Activated CD4-positive, alpha-beta T cell treated with anti-CD3 and anti-CD28 coated beads, Interleukin-2, Interleukin-6, amounts not matched to agents 100 ng/mL and 50 ng/mL, durations not matched to agents 16 hours and 8 hours (primary cell): Measurements from ENCODE around the gene MAT2B.

Experiments
- DNase-seq: peaks from one replicate; pipeline ENCODE4 v3.0.0-alpha.2; 2020

The MAT2B gene

DNA sequence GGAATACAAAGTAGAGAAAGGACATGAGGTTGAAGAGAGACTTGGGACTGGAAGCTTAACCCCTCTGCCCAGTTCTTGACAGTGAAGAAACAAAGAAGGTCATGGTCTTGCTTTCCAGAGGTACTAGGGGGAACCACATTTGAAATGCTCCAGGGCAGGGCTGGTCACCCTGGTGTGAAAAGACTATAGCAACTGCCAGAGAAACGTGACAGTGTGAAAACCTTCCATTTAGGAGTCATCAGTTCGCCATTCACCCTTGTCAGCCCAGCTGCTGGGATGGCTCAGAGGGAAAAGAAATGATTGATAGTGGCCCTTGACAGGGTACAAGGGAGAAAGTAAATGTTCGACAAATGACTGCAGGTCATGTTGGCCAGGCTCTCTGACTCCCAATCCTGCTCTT is 56.7 kb downstream of the MAT2B start:
- DNase-seq = no peak

DNA sequence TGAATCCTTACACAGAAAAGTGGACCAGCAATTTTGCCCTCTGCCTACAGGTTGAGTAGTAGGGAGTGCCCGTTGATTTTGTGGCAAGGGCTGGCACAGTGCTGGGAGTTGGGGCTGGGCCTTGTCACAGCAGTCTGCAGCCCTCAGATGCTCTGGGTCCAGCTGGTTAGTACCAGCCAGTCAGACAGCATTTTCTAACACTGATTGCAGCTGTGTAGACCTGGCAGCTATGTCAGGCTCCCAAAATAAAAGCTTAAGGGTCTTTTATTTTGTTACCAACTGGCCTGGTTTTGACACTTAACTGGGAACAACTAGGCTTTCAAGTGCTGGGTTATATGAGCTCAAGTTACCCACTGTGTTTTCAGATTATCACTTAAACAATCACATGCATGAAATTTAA is 57.7 kb downstream of the MAT2B start:
- DNase-seq = no peak

DNA sequence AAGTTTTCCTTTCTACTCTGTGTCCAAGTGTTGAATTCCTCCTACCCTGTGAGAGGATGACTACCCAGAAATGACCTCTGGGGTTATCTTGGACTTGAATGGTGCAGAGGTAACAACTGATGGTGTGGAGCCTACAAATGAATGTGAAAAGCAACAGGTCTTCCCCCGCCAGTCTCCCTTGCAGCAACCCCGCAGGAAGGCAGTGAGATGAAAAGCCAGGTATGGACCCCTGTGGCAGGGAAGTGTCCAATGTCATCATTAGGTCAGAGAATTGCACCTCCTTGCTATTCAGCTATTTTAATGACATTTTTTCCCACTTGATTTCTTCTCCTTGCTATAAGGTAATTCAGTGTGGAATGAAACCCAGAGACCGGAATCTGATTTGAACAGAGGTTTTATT is 58.5 kb downstream of the MAT2B start:
- DNase-seq = no peak

DNA sequence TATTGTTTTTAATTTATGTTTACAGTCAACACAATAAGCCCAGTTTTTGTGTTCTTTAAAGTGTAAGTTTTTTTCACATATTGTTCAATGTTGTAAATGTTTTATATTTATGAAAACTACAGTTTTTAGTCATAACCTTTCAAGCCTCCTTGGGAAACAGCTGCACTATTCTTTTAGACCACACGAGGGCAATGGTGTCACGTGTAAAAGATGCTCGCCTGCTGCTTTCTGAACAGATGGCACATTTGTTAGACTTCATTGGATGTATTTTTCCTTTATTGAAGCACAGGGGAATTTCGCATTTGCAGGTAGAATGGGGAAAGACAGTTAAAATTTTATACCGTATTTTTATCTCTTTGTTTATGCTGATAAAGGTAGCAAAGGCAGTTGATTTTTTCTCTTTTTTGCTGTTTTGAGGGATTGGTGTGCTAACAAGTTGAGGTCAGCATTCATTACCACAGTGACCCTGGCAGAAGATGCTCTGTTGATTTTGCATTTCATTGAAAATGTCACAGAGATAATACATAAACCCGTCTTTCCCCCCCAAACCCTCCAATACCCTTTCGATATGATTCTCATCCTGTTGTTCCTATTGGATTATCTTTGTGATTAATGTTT is 59.0 kb downstream of the MAT2B start:
- DNase-seq = peak; percentile 78

DNA sequence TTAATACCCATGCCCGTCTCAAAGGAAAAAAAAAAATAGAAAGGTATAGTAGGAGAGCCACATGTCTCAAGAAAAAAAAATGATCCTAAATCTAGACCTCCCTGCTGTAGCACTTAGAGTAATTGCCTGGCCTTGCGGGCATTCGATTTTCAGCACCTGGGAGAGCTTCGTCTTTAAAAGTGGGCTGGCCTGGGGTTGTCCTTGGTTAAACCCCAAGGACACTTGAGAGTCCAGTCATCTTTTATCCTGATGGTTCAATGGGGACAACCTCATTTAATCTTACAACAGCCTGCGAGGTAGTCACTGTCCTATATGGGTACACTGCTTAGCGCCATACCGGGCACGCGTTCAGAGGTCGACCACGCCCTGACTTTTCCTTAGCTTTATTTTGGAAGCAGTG is 60.1 kb downstream of the MAT2B start:
- no peak for DNase-seq

DNA sequence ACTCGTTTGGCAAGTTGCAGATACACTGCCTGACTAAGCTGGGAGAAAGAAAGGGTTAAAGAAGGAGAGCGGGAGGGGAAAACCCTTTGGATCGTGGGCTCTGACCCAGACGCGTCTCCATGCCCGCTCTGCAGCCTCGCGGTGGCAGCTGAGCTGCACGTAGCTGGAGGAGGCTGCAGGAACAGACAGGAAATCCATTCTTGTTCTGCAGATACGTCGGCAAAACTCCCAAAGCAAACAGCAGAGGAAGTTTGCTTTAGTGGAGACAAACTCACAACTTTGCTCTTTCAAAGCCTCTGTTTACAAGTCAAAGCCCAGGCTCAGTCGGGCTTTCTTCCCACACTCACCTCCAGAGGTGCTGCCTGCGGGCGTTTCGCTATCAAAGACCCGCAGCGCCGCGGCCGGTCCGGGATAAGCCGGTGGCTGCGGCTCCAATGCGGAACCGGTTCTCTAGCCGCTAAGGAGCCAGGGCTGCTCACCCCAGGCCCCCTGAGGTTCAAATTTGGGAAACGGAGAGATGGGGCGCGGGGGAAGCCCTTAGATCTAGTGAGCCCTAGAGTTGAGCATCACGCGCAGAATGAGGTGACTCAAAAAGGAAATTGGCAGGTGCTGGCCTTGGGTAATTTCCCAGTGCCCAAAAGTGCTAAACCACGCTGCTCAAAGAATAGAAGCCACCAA is 60.7 kb downstream of the MAT2B start:
- peak; percentile 43 for DNase-seq

DNA sequence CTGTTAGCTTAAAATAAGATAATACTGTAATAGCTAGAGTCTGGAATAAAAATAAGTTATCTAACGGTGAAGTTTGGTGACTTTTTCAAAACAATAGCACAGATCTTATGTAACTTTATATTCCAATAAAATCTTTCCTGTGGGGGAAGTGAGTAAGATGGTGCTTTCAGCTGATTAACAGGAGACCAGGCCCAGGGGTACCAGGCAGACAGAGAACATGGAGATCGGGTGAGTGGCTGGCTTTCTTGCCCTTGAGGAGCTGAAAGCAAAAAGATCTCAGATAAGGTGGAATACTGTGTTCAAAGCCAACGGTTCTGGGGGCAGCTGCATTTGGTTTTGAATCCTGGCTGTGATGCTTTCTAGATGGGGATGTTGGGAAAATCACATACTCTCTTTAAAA is 61.3 kb downstream of the MAT2B start:
- DNase-seq = no peak

DNA sequence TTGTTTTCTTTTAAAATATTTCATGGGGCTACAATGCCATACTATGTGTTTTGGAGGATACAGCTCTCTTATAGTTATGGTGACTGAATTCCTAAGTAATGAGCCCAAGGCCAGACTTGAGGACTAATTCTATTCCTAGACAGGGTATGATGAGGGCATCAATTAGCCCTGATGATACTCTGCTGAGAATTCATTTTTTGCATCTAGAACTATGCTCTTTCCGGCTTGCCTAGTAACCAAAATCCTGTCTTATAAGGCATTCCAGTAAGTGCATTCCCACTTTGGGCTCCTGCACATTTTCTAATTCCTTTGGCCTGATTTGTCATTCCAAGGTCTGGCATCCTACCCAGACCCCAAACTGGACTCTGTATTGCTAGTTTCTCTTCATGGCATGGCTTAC is 62.4 kb downstream of the MAT2B start:
- no peak for DNase-seq
